HG02938 (cell line): ENCODE measurements around the gene MYO3B.
"Not testable (repeated sequence)": the region's sequence is repeated elsewhere in the genome, so short reads cannot be mapped to it uniquely, and the experiment has no call there.

Source experiments
- ATAC-seq: cut with Tn5 transposase; IDR thresholded peaks from one replicate; pipeline ENCODE4 v1.9.1; 2021; ENCODE audit warnings: mild to moderate bottlenecking, moderate library complexity; ENCODE audit not compliant: unreplicated experiment

The MYO3B gene

GRCh38 chr2:170336408-170336807 is 158.5 kb downstream of the MYO3B start:
- ATAC-seq: no peak

GRCh38 chr2:170336916-170337315 is 159.0 kb downstream of the MYO3B start:
- ATAC-seq: no peak

GRCh38 chr2:170339322-170339721 is 161.4 kb downstream of the MYO3B start:
- ATAC-seq: no peak

GRCh38 chr2:170339750-170340692 is 162.1 kb downstream of the MYO3B start:
- no peak for ATAC-seq

- ATAC-seq: no peak
These were observed 162.7 kb downstream of the MYO3B start for GRCh38 chr2:170340693-170341068.

GRCh38 chr2:170341684-170342623 is 164.0 kb downstream of the MYO3B start:
- ATAC-seq: no peak

- no peak for ATAC-seq
These were observed 166.9 kb downstream of the MYO3B start for GRCh38 chr2:170344663-170345346.

- ATAC-seq: no peak
These were observed 167.7 kb downstream of the MYO3B start for GRCh38 chr2:170345607-170346006.

GRCh38 chr2:170349269-170349668 is 171.3 kb downstream of the MYO3B start:
- ATAC-seq: not testable (repeated sequence)

- no peak for ATAC-seq
These were observed 173.2 kb downstream of the MYO3B start for GRCh38 chr2:170350929-170351826.

- no peak for ATAC-seq
These were observed 175.8 kb downstream of the MYO3B start for GRCh38 chr2:170353723-170354122.

GRCh38 chr2:170354388-170354787 is 176.4 kb downstream of the MYO3B start:
- ATAC-seq: no peak

GRCh38 chr2:170354855-170355780 is 177.2 kb downstream of the MYO3B start:
- ATAC-seq: no peak

- ATAC-seq: no peak
These were observed 181.5 kb downstream of the MYO3B start for GRCh38 chr2:170359466-170359865.

- ATAC-seq: no peak
These were observed 182.7 kb downstream of the MYO3B start for GRCh38 chr2:170360546-170361089.

- peak; percentile 63 for ATAC-seq
These were observed 183.4 kb downstream of the MYO3B start for GRCh38 chr2:170361090-170361936.

GRCh38 chr2:170362313-170362870 is 184.4 kb downstream of the MYO3B start:
- ATAC-seq: no peak
